Neural cell (in vitro differentiated cells): ENCODE measurements around the gene CD2. TPM values are rescaled to one million over a fixed set of nuclear protein-coding genes. Genes with fewer than 3 reads are reported as not detected.

Experiments
- H2AFZ ChIP-seq: fragments of 200-600, 300-800 bp; sonication (generic), shearing (Covaris generic); 2 replicates; pipeline ENCODE4 v1.6.0; 2014; ENCODE audit warnings: low read depth, mild to moderate bottlenecking, antibody characterized with exemption, low read length, moderate library complexity
- H3F3A ChIP-seq: fragments of 200-600 bp; shearing (Covaris generic); 2 replicates; pipeline ENCODE4 v1.6.1; 2016; ENCODE audit warnings: mild to moderate bottlenecking, moderate library complexity, mixed read lengths, antibody characterized with exemption, low read length; ENCODE audit not compliant: insufficient read depth, poor library complexity, severe bottlenecking
- H3K27ac ChIP-seq: fragments of 200-600, 300-800 bp; sonication (generic), shearing (Covaris generic); 2 replicates; pipeline ENCODE4 v1.5.1; 2014; ENCODE audit warnings: mild to moderate bottlenecking, low read length, moderate library complexity
- H3K27me3 ChIP-seq: fragments of 300-800, 200-600 bp; sonication (generic), shearing (Covaris generic); 2 replicates; pipeline ENCODE4 v1.6.0; 2014; ENCODE audit warnings: mild to moderate bottlenecking, low read depth, low read length, moderate library complexity; ENCODE audit not compliant: insufficient read depth
- H3K36me3 ChIP-seq: fragments of 300-800, 200-600 bp; sonication (generic), shearing (Covaris generic); 2 replicates; pipeline ENCODE4 v1.5.1; 2014; ENCODE audit warnings: mild to moderate bottlenecking, antibody characterized with exemption, low read length, moderate library complexity; ENCODE audit not compliant: insufficient read depth
- H3K4me2 ChIP-seq: fragments of 300-800, 200-600 bp; sonication (generic), shearing (Covaris generic); 2 replicates; pipeline ENCODE4 v1.6.0; 2014; ENCODE audit warnings: mild to moderate bottlenecking, low read length
- H3K4me3 ChIP-seq: fragments of 300-800, 200-600 bp; sonication (generic), shearing (Covaris generic); 2 replicates; pipeline ENCODE4 v1.5.1; 2014; ENCODE audit warnings: mild to moderate bottlenecking, low read length, moderate library complexity
- H3K79me2 ChIP-seq: fragments of 200-600 bp; shearing (Covaris generic); replicated peaks from 2 replicates; pipeline ENCODE4 v1.6.0; 2014; ENCODE audit warnings: mild to moderate bottlenecking, low read length, moderate library complexity; ENCODE audit not compliant: insufficient read depth
- H3K9ac ChIP-seq: fragments of 300-800, 200-600 bp; sonication (generic), shearing (Covaris generic); 2 replicates; pipeline ENCODE4 v1.6.1; 2016; ENCODE audit warnings: mild to moderate bottlenecking, low read length, mixed read lengths
- H3K9me2 ChIP-seq: fragments of 200-600 bp; shearing (Covaris generic); 2 replicates; pipeline ENCODE4 v1.6.1; 2016; ENCODE audit warnings: mild to moderate bottlenecking, low read length, mixed read lengths; ENCODE audit not compliant: insufficient read depth
- H3K9me3 ChIP-seq: fragments of 200-600, 300-800 bp; sonication (generic), shearing (Covaris generic); 2 replicates; pipeline ENCODE4 v1.6.1; 2016; ENCODE audit warnings: mild to moderate bottlenecking, mixed run types, low read length, moderate library complexity, mixed read lengths
- H4K20me1 ChIP-seq: fragments of 200-600 bp; shearing (Covaris generic); 2 replicates; pipeline ENCODE4 v1.6.1; 2016; ENCODE audit warnings: mild to moderate bottlenecking, mixed run types; ENCODE audit not compliant: insufficient read depth
- CTCF ChIP-seq: fragments of 450-650 bp; IDR thresholded peaks from 2 replicates; pipeline ENCODE4 v1.5.1; 2014; ENCODE audit warnings: antibody characterized with exemption, mild to moderate bottlenecking, moderate library complexity; ENCODE audit not compliant: poor library complexity, severe bottlenecking
- EP300 ChIP-seq: fragments of 450-650 bp; conservative IDR thresholded peaks from 2 replicates; pipeline ENCODE4 v1.6.1; 2014; ENCODE audit warnings: antibody characterized with exemption, mild to moderate bottlenecking, moderate library complexity; ENCODE audit not compliant: poor library complexity, severe bottlenecking
- EZH2 ChIP-seq: fragments of 200-600, 300-800 bp; shearing (Covaris generic), sonication (generic); IDR thresholded peaks from 2 replicates; pipeline ENCODE4 v1.6.1; 2014; ENCODE audit warnings: antibody characterized with exemption, low read length, borderline replicate concordance, mild to moderate bottlenecking; ENCODE audit not compliant: insufficient read depth, poor library complexity, severe bottlenecking
- MXI1 ChIP-seq: fragments of 450-650 bp; conservative IDR thresholded peaks from 2 replicates; pipeline ENCODE4 v1.6.1; 2014; ENCODE audit warnings: antibody characterized with exemption, mild to moderate bottlenecking; ENCODE audit not compliant: poor library complexity, severe bottlenecking
- POLR2AphosphoS5 ChIP-seq: IDR thresholded peaks from 2 replicates; pipeline ENCODE4 v1.6.1; 2012
- RAD21 ChIP-seq: fragments of 450-650 bp; conservative IDR thresholded peaks from 2 replicates; pipeline ENCODE4 v1.6.1; 2014; ENCODE audit warnings: antibody characterized with exemption, mild to moderate bottlenecking, moderate library complexity
- REST ChIP-seq: IDR thresholded peaks from 2 replicates; pipeline ENCODE4 v1.6.1; 2012; ENCODE audit warnings: borderline replicate concordance
- SMC3 ChIP-seq: fragments of 450-650 bp; conservative IDR thresholded peaks from 2 replicates; pipeline ENCODE4 v1.6.1; 2014; ENCODE audit warnings: antibody characterized with exemption, mild to moderate bottlenecking, moderate library complexity; ENCODE audit not compliant: poor library complexity
- TAF1 ChIP-seq: IDR thresholded peaks from 2 replicates; pipeline ENCODE4 v1.6.1; 2012; ENCODE audit warnings: low read depth
- polyA plus RNA-seq: library from polyadenylated mRNA; depleted of rRNA; stranded (reverse); fragments of >200 nt; gene quantifications from 2 replicates; pipeline ENCODE4 v1.2.3, GENCODE V29; 2014

The CD2 gene
- polyA plus RNA-seq, 1 donor from 2014 or later = not detected

- H3K9me3 ChIP-seq = no peaks in the 10 kb centered on the region
- H3K27ac ChIP-seq = no peak overlapping the region
- no peaks in the 10 kb centered on the region for H3F3A ChIP-seq
- no peak overlapping the region for H3K4me3 ChIP-seq
- H2AFZ ChIP-seq = no peak overlapping the region
- no peaks in the 10 kb centered on the region for H3K27me3 ChIP-seq
- no peaks in the 10 kb centered on the region for H3K79me2 ChIP-seq
- no peak overlapping the region for H3K4me2 ChIP-seq
- H3K9me2 ChIP-seq = no peaks in the 10 kb centered on the region
- H3K36me3 ChIP-seq = no peaks in the 10 kb centered on the region
- no peaks in the 10 kb centered on the region for H4K20me1 ChIP-seq
- no peak overlapping the region for H3K9ac ChIP-seq
- TF ChIP-seq MXI1 (no peak), SMC3 (no peak), EP300 (no peak), REST (no peak), RAD21 (no peak), CTCF (no peak), TAF1 (no peak), EZH2 (no peak), POLR2AphosphoS5 (no peak)
Observed at GRCh38 chr1:116808200-116808847, 54.1 kb downstream of the CD2 start.

GRCh38 chr1:116808848-116809508 is 54.7 kb downstream of the CD2 start:
- Histone ChIP-seq H3K4me2 (no peak overlapping the region), H2AFZ (no peak overlapping the region), H3K9ac (no peak overlapping the region), H3K79me2 (no peaks in the 10 kb centered on the region), H3K9me2 (no peaks in the 10 kb centered on the region), H3F3A (no peaks in the 10 kb centered on the region), H3K27me3 (no peaks in the 10 kb centered on the region), H3K4me3 (no peak overlapping the region), H3K36me3 (no peaks in the 10 kb centered on the region), H3K27ac (no peak overlapping the region), H4K20me1 (no peaks in the 10 kb centered on the region), H3K9me3 (no peaks in the 10 kb centered on the region)
- TF ChIP-seq REST (no peak), MXI1 (no peak), SMC3 (no peak), RAD21 (no peak), TAF1 (no peak), EP300 (no peak), CTCF (no peak), EZH2 (no peak)
